HepG2 (cell line): ENCODE measurements around the gene PODXL2. TPM values are rescaled to one million over a fixed set of nuclear protein-coding genes. Genes with fewer than 3 reads are reported as not detected.

ENCODE experiments used
- ATAC-seq: fragments of 200-7000 bp; cut with Tn5 transposase; 3 replicates; pipeline ENCODE4 v1.9.1; 2020; ENCODE audit warnings: mild to moderate bottlenecking, moderate library complexity
- BruUV-seq: library from RNA; stranded (reverse); fragments of 400-500 nt; replicated peaks from 2 replicates; lab custom pipeline; 2021; lab: Mats Ljungman, UMichigan
- CTCF ChIA-PET: fragments of 300-600 bp; formaldehyde crosslinking; extraction: SDS; loops from one replicate; lab custom pipeline; 2021; ENCODE audit warnings: low total read pairs, inconsistent platforms, low intra/inter-chr PET ratio; lab: Yijun Ruan, JAX
- POLR2A ChIA-PET: fragments of 350-600 bp; sonication (Branson Sonifier 250); formaldehyde crosslinking; loops from one replicate; lab custom pipeline; 2020; ENCODE audit warnings: antibody characterized with exemption, inconsistent platforms; lab: Yijun Ruan, JAX
- DNase-seq: peaks from one replicate; pipeline ENCODE4 v3.0.0-alpha.2; 2015; ENCODE audit warnings: low spot score
- FAIRE-seq: peaks from 3 replicates; lab custom pipeline; 2011; peaks lifted over from hg19 to GRCh38; lab: Jason Lieb, UNC
- H2AFZ ChIP-seq: one replicate; pipeline ENCODE4 v1.6.1; 2011; ENCODE audit warnings: low read length, inconsistent platforms
- H3K27ac ChIP-seq: fragments of 300-600 bp; 3 replicates; pipeline ENCODE4 v1.8.0; 2011; ENCODE audit warnings: mixed run types, mild to moderate bottlenecking, mixed read lengths, low read length, inconsistent platforms; ENCODE audit not compliant: insufficient read depth; ENCODE audit errors: extremely low read length
- H3K27me3 ChIP-seq, 2 experiments: fragments of 200-600 bp in 1 of 2; 2 replicates in 1 of 2; 3 replicates in 1 of 2; pipeline versions ENCODE4 v1.6.0 to v1.8.0; 2011; ENCODE audit warnings: low read length in 2 of 2, mild to moderate bottlenecking in 2 of 2, moderate library complexity in 2 of 2, inconsistent platforms in 1 of 2; ENCODE audit not compliant: insufficient read depth in 2 of 2, control insufficient read depth in 1 of 2
- H3K36me3 ChIP-seq, 2 experiments: fragments of 200-600 bp in 1 of 2; replicated peaks in 1 of 2; 2 replicates in 1 of 2; 3 replicates in 1 of 2; pipeline versions ENCODE4 v1.5.1 to v1.8.0; 2011; ENCODE audit warnings: low read length in 2 of 2, inconsistent platforms in 1 of 2; ENCODE audit not compliant: insufficient read depth in 2 of 2, control insufficient read depth in 1 of 2
- H3K4me1 ChIP-seq: 2 replicates; pipeline ENCODE4 v1.5.1; 2012; ENCODE audit warnings: low read length, inconsistent platforms; ENCODE audit not compliant: insufficient read depth
- H3K4me2 ChIP-seq: 2 replicates; pipeline ENCODE4 v1.6.0; 2011; ENCODE audit warnings: low read depth, low read length, inconsistent platforms
- H3K4me3 ChIP-seq, 3 experiments: fragments of 200-600 bp in 1 of 3; sonication (generic), shearing (Covaris generic) in 1 of 3; replicated peaks in 1 of 3; 2 replicates each; pipeline ENCODE4 v1.5.1; 2011 to 2016; ENCODE audit warnings: low read length in 3 of 3, inconsistent platforms in 2 of 3, low read depth in 2 of 3, mild to moderate bottlenecking in 2 of 3, control low read depth in 1 of 3, mixed read lengths in 1 of 3; ENCODE audit not compliant: insufficient read depth in 1 of 3
- H3K79me2 ChIP-seq: one replicate; pipeline ENCODE4 v1.6.1; 2011; ENCODE audit warnings: low read length, inconsistent platforms; ENCODE audit not compliant: insufficient read depth
- H3K9ac ChIP-seq: 2 replicates; pipeline ENCODE4 v1.6.0; 2011; ENCODE audit warnings: mild to moderate bottlenecking, low read depth, low read length, inconsistent platforms; ENCODE audit not compliant: insufficient read depth
- H3K9me3 ChIP-seq: 2 replicates; pipeline ENCODE4 v1.5.1; 2012; ENCODE audit warnings: mild to moderate bottlenecking, low read length
- H4K20me1 ChIP-seq: 2 replicates; pipeline ENCODE4 v1.6.0; 2011; ENCODE audit warnings: inconsistent platforms, mild to moderate bottlenecking, low read length, moderate library complexity; ENCODE audit not compliant: insufficient read depth
- AGO2 ChIP-seq: fragments of 200-400 bp; formaldehyde crosslinking; optimal IDR thresholded peaks from 2 replicates; pipeline ENCODE3; 2017; ENCODE audit warnings: mild to moderate bottlenecking, low read depth, low read length, moderate library complexity
- FOXA3 ChIP-seq: IDR thresholded peaks from 2 replicates; pipeline ENCODE4 v1.6.1; 2016; ENCODE audit warnings: missing genetic modification reagents, missing compliant biosample characterization
- MTA3 ChIP-seq: sonication (generic); formaldehyde crosslinking; IDR thresholded peaks from 2 replicates; pipeline ENCODE4 v1.4.0; 2020; ENCODE audit warnings: missing genetic modification reagents
- NR3C1 ChIP-seq: sonication (generic); formaldehyde crosslinking; IDR thresholded peaks from 2 replicates; pipeline ENCODE4 v1.4.0; 2020; ENCODE audit warnings: missing genetic modification reagents
- SSRP1 ChIP-seq: IDR thresholded peaks from 2 replicates; pipeline ENCODE4 v1.6.1; 2016; ENCODE audit warnings: control low read depth
- WGBS: methylation state at CpG from one replicate; pipeline ENCODE4 v1.1.6; 2017; ENCODE audit warnings: low lambda C conversion rate; 5-methylcytosine and 5-hydroxymethylcytosine counted together
- in situ Hi-C: cut with HindIII; loops from 2 replicates; pipeline ENCODE4 v1.10.0; 2017; ENCODE audit warnings: low pct_unique_long_range_greater_than_20kb; ENCODE audit not compliant: extremely low pct_ligation_motif_present
- intact Hi-C: fragments of 100-400 bp; cut with micrococcal nuclease; formaldehyde crosslinking; loops from one replicate; pipeline ENCODE4 v1.10.0; 2022; ENCODE audit not compliant: unreplicated experiment
- polyA plus RNA-seq, 8 experiments: library from polyadenylated mRNA; depleted of rRNA in 3 of 8; stranded (reverse) in 7 of 8; unstranded in 1 of 8; fragments of >200 nt; fragmentation: Illumina TruSeq in 4 of 8; extraction: Trizol in 4 of 8; gene quantifications; 2 replicates each; pipeline versions ENCODE4 v1.2.1 to v1.2.3, GENCODE V29; 2011 to 2016; ENCODE audit warnings: low read depth in 4 of 8, missing spikeins in 1 of 8, mixed read lengths in 1 of 8; ENCODE audit not compliant: insufficient read depth in 1 of 8
- total RNA-seq, 5 experiments: library from RNA; depleted of rRNA; stranded (reverse); fragments of >200 nt; fragmentation: Illumina TruSeq; extraction: Trizol; gene quantifications; 2 replicates each; pipeline ENCODE4 v1.2.3, GENCODE V29; 2016; ENCODE audit warnings: low read depth in 1 of 5
- TF ChIP-seq, protein P1 (sequence below): sonication (generic); formaldehyde crosslinking; IDR thresholded peaks from 2 replicates; pipeline ENCODE4 v1.4.0; 2020; ENCODE audit warnings: missing genetic modification reagents; ENCODE audit errors: not compliant biosample characterization

Gene PODXL2
- total and polyA plus RNA-seq, 2 of the 13 experiments (the other 11 are each of a cell fraction or from before 2014, with no cell fraction given), result 20.4 to 25.1 TPM

DNA sequence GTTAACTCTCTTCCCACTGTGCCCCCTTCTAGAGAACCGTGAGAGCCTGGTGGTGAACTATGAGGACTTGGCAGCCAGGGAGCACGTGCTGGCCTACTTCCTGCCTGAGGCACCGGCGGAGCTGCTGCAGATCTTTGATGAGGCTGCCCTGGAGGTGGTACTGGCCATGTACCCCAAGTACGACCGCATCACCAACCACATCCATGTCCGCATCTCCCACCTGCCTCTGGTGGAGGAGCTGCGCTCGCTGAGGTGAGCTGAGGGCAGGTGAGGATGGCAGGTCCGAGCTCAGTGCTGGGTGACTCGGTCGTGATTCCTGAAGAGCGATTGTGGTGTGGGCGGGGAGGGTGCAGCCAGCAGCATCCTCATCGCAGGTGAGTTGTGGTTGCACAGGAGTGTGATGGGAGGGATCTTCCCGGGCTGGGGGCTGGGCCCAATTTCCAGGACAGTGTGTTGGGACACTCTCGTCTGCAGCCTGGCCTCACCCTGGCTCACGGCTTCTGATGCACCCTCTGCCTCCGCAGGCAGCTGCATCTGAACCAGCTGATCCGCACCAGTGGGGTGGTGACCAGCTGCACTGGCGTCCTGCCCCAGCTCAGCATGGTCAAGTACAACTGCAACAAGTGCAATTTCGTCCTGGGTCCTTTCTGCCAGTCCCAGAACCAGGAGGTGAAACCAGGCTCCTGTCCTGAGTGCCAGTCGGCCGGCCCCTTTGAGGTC, 22.7 kb upstream of the PODXL2 start:
- H3K4me1 ChIP-seq, result peaks cover 17% of the 10 kb centered on the region
- H3K27ac ChIP-seq, result no peak overlapping the region
- no peak for ATAC-seq
- TF ChIP-seq AGO2 (peak; percentile 51), FOXA3 (no peak), SSRP1 (CRISPR knock-in tag) (no peak)
- TF ChIP-seq, protein P1, sequence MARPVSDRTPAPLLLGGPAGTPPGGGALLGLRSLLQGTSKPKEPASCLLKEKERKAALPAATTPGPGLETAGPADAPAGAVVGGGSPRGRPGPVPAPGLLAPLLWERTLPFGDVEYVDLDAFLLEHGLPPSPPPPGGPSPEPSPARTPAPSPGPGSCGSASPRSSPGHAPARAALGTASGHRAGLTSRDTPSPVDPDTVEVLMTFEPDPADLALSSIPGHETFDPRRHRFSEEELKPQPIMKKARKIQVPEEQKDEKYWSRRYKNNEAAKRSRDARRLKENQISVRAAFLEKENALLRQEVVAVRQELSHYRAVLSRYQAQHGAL, result no peak
- H3K9me3 ChIP-seq, result no peaks in the 10 kb centered on the region
- H2AFZ ChIP-seq, result no peak overlapping the region
- intact Hi-C loops, result no loop called here
- no peak overlapping the region for H3K4me2 ChIP-seq
- H3K9ac ChIP-seq, result no peak overlapping the region
- DNase-seq, result no peak
- no peaks in the 10 kb centered on the region for H4K20me1 ChIP-seq
- peaks cover 30 to 76% of the 10 kb centered on the region in 2 experiments for H3K36me3 ChIP-seq
- no TSS peak for BruUV-seq
- in situ Hi-C loops, result no loop called here
- no peak for FAIRE-seq
- WGBS, result 98% methylated on average over 15 of the region's 24 CpGs
- ChIA-PET POLR2A (interaction anchor here (1.2 kb wide), 1 partner anchor 8 kb away, joined by 4 read pairs; the partner anchor contains the start of gene MCM2), CTCF (no interaction called here)
- H3K4me3 ChIP-seq, result no peak overlapping the region
- H3K27me3 ChIP-seq, result no peaks in the 10 kb centered on the region
- H3K79me2 ChIP-seq, result peaks cover 13% of the 10 kb centered on the region

DNA sequence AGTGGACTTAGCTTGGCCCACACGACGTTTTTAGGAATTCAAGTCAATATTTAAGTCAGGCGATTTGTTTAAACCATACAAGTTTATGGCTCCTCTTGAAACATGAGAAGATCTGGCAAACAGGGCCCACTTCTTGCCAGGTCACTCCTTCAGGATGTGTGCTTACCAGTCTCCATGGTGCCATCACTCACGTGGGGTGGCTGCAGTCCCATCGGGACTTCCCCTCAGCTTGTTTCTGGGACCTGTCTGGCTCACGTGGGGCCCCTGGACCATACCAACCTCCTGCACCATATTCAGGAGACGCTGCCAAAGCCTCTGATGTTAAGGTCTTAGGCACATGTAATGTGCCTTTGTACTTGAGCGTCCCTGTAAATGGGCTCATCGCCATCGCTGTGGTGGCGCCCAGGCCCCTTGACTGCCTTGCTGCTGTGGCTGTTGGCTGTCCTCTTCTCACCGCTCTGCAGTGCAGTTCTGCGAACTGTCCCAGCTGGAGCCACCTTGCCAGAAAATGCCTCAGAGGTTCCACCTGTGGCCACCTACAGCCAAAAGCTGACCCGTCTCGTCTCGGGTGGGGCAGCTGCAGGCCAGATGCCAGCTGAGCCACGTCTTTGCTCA, 21.9 kb upstream of the PODXL2 start:
- POLR2A ChIA-PET, result interaction anchor here (1.2 kb wide), 1 partner anchor 9 kb away, joined by 4 read pairs; the partner anchor contains the start of gene MCM2
- peaks cover 9% of the 10 kb centered on the region for H3K4me1 ChIP-seq
- in situ Hi-C loops, result no loop called here
- TF ChIP-seq MTA3 (CRISPR knock-in tag) (no peak), NR3C1 (no peak)
- TF ChIP-seq, all 625 proteins: peak for 0
- CTCF ChIA-PET, result no interaction called here
- intact Hi-C loops, result no loop called here
- DNase-seq (no peak), ATAC-seq (no peak), FAIRE-seq (no peak)
- H3K4me2 ChIP-seq, result no peak overlapping the region
- no peak overlapping the region for H3K27ac ChIP-seq
- BruUV-seq, result no TSS peak
- no peak overlapping the region for H3K9ac ChIP-seq
- peaks cover 31 to 75% of the 10 kb centered on the region in 2 experiments for H3K36me3 ChIP-seq
- H3K9me3 ChIP-seq, result no peaks in the 10 kb centered on the region
- peaks cover 7% of the 10 kb centered on the region for H3K79me2 ChIP-seq
- H2AFZ ChIP-seq, result no peak overlapping the region
- H3K4me3 ChIP-seq, result no peak overlapping the region
- no peaks in the 10 kb centered on the region for H4K20me1 ChIP-seq
- H3K27me3 ChIP-seq, result no peaks in the 10 kb centered on the region
- WGBS, result 93% methylated on average over 13 of the region's 17 CpGs
